HG03565 (cell line): ENCODE measurements around the gene AANAT.
"Not testable (repeated sequence)": the region's sequence is repeated elsewhere in the genome, so short reads cannot be mapped to it uniquely, and the experiment has no call there.

Experiments used
- ATAC-seq: cut with Tn5 transposase; IDR thresholded peaks from one replicate; pipeline ENCODE4 v1.9.1; 2021; ENCODE audit warnings: mild to moderate bottlenecking, moderate library complexity; ENCODE audit not compliant: unreplicated experiment

Gene AANAT

GRCh38 chr17:76502341-76503211, 35.2 kb downstream of the AANAT start:
- ATAC-seq = no peak

- ATAC-seq = no peak
Measured at GRCh38 chr17:76504117-76504516, 36.7 kb downstream of the AANAT start.

- ATAC-seq = peak; percentile 42
Measured at GRCh38 chr17:76506408-76507345, 39.3 kb downstream of the AANAT start.

- not testable (repeated sequence) for ATAC-seq
Measured at GRCh38 chr17:76508472-76509063, 41.2 kb downstream of the AANAT start.

GRCh38 chr17:76510831-76511244, 43.4 kb downstream of the AANAT start:
- ATAC-seq = no peak

- ATAC-seq = no peak
Measured at GRCh38 chr17:76511668-76512365, 44.4 kb downstream of the AANAT start.

GRCh38 chr17:76512366-76513305, 45.2 kb downstream of the AANAT start:
- ATAC-seq = no peak

GRCh38 chr17:76513306-76513692, 45.9 kb downstream of the AANAT start:
- ATAC-seq = no peak

- not testable (repeated sequence) for ATAC-seq
Measured at GRCh38 chr17:76514355-76514754, 47.0 kb downstream of the AANAT start.

- ATAC-seq = peak; percentile 61
Measured at GRCh38 chr17:76515274-76515949, 48.0 kb downstream of the AANAT start.

GRCh38 chr17:76517638-76518038, 50.2 kb downstream of the AANAT start:
- ATAC-seq = no peak

- no peak for ATAC-seq
Measured at GRCh38 chr17:76519048-76519966, 51.9 kb downstream of the AANAT start.
